ENCODE measurements around the gene LTK.

DNA sequence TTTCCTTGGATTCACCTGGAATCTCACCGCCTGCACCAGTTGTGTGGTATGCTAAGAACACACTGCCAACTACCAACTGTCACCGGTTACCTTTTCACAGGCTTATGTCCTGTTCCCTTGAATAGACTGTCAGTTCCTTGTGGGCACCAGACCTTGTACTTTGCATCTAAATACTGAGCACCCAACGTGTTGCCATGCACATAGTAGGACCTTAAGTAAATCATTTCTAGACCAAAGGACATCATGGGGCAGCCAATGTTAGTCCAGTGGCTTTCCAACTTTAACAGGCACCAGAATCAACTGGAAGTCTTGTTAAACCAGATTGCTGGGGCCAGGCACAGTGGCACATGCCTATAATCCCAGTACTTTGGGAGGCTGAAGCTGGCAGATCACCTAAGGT lies 31.6 kb upstream of the LTK start:
- TF ChIP-seq, protein P1, sequence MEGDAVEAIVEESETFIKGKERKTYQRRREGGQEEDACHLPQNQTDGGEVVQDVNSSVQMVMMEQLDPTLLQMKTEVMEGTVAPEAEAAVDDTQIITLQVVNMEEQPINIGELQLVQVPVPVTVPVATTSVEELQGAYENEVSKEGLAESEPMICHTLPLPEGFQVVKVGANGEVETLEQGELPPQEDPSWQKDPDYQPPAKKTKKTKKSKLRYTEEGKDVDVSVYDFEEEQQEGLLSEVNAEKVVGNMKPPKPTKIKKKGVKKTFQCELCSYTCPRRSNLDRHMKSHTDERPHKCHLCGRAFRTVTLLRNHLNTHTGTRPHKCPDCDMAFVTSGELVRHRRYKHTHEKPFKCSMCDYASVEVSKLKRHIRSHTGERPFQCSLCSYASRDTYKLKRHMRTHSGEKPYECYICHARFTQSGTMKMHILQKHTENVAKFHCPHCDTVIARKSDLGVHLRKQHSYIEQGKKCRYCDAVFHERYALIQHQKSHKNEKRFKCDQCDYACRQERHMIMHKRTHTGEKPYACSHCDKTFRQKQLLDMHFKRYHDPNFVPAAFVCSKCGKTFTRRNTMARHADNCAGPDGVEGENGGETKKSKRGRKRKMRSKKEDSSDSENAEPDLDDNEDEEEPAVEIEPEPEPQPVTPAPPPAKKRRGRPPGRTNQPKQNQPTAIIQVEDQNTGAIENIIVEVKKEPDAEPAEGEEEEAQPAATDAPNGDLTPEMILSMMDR (IDR thresholded peaks at IDR 0.05), result no peak
- TF ChIP-seq EZH2 (IDR thresholded peaks at IDR 0.05; ENCODE audit: borderline replicate concordance, insufficient read depth, low read depth, low read length, poor library complexity, severe bottlenecking), result no peak

Measured in B cell (primary cell).